HG02678 (cell line): Measurements from ENCODE around the gene SPRR4.
"Not testable (repeated sequence)": the region's sequence is repeated elsewhere in the genome, so short reads cannot be mapped to it uniquely, and the experiment has no call there.

Source experiments
- ATAC-seq: cut with Tn5 transposase; IDR thresholded peaks from one replicate; pipeline ENCODE4 v1.9.1; 2021; ENCODE audit warnings: mild to moderate bottlenecking, moderate library complexity; ENCODE audit not compliant: unreplicated experiment

SPRR4 gene

DNA sequence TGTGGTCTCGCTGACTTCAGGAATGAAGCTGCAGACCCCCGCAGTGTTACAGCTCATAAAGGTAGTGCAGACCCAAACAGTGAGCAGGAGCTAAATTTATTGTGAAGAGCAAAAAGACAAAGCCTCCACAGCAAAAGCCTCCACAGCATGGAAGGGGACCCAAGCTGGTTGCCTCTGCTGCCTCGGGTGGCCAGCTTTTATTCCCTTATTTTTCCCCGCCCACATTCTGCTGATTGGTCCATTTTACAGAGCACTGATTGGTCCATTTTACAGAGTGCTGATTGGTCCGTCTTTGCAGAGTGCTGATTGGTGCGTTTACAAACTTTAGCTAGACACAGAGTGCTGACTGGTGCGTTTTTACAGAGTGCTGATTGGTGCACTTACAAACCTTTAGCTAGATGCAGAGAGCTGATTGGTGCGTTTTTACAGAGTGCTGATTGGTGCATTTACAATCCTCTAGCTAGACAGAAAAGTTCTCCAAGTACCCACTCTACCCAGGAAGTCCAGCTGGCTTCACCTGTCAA, 40.8 kb downstream of the SPRR4 start:
- ATAC-seq = not testable (repeated sequence)

DNA sequence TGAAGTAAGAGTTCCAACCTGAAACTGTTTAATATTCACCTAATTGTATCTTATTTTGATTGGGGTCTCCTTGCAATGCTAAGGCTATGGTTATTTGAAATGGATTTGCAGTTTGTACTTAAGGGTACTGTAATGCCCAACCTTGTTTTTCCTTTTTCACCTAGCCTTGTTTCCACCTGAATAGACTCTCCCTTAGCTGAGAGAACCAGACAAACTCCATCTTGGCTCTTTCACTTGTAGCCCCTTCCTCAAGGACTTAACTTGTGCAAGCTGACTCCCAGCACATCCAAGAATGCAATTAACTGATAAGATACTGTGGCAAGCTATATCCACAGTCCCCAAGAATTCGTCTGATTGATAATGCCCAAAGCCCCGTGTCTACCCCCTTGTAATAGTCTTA, 51.4 kb downstream of the SPRR4 start:
- not testable (repeated sequence) for ATAC-seq
